ENCODE results near the gene KLHL40. TPM values are rescaled to one million over a fixed set of nuclear protein-coding genes. Genes with fewer than 3 reads are reported as not detected.
A peak's percentile ranks its signal among the peaks of the same experiment; 100 is the strongest.

The KLHL40 gene
- total RNA-seq, 1 donor from 2014 or later = 0.57 TPM

DNA sequence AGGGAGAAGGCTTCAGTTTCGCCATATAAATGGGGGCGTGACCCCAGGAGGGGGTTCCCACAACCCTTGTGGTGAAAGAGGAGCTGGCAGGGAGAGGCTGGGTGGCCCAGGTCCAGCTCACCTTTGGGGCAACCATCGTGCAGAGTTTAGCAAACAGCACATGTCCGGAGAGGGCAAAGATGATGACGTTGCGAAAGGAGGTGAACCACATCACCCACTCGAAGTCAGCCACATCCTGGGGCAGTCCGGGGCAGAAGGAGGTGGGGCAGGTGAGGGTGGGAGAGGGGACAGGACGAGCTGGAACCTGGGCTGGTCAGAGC, 13.5 kb downstream of the KLHL40 start:
- intact Hi-C loops (cut with DNase I) = no loop called here
- peak; percentile 54 for DNase-seq (ENCODE audit: low spot score)

DNA sequence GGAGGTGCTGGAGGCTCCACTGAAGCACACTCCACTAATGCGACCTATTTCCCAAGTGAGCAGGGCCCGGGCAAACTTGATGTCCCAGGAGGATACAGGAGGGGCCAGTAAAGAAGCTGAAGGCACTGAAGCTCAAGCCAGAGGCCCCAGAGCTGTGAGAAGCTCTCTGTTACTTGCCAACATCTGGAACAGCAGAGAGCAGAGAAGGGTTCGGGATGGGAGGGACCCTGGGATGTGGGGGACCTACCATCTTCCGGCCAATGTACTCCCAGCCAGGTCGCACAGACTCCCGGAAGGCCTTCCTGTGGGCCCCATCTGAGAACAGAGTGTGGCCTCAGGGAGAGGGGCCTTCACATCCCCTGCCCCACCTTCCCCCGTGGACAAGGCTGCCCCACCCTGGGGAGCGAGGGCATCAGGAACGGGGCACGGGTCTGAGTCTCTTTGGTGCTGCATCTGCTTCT, 14.2 kb downstream of the KLHL40 start:
- peak; percentile 67 for DNase-seq (ENCODE audit: low spot score)
- intact Hi-C loops (cut with DNase I) = no loop called here

DNA sequence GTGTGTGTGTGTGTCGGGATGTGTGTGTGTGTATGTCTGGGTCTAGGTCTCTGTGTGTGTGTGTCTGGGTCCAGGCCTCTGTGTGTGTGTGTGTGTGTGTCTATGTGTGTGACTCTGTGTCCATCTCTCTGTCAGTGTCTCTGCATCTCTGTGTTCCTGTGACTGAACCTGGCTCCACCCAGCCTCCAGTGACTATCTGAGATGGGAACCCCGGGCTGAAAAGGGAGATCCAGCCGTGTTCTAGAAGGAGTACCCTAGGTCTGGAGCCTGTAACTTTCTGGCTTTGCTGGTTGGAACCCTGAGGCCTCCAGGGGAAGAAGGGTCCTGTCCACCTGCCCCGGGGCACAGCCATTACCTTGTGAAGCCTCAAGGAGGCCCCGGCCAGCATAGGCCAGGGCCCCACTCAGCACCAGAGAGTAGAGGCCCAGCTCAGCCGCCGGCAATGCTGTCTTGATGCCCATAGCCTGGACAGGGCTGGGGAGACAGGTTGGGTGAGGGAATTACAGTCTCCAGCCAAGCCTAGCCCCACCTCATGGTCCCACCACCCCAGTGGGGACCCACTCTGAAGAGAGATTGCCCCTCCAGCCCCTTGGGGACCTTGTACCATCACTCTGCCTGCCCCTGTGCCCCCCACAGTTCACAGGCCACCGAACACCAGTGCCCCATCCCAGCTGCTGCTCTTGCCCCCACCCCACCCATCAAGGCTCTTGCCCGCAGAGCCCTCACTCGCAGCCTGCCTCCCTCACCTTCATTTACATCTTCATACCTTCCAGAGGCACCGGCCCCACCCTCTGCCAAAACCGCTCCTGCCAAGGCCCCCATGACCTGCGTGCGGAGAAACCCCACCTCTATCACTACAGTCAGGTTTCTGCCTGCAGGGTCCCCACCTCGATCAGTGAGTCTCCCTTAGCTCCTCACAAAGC, 15.3 kb downstream of the KLHL40 start:
- peak; percentile 74 for DNase-seq (ENCODE audit: low spot score)
- intact Hi-C loops (cut with DNase I) = loop anchor here (1.0 to 2.0 kb wide), 4 partner anchors 16 to 100 kb away; partner anchors contain the start of genes KLHL40 and NKTR

DNA sequence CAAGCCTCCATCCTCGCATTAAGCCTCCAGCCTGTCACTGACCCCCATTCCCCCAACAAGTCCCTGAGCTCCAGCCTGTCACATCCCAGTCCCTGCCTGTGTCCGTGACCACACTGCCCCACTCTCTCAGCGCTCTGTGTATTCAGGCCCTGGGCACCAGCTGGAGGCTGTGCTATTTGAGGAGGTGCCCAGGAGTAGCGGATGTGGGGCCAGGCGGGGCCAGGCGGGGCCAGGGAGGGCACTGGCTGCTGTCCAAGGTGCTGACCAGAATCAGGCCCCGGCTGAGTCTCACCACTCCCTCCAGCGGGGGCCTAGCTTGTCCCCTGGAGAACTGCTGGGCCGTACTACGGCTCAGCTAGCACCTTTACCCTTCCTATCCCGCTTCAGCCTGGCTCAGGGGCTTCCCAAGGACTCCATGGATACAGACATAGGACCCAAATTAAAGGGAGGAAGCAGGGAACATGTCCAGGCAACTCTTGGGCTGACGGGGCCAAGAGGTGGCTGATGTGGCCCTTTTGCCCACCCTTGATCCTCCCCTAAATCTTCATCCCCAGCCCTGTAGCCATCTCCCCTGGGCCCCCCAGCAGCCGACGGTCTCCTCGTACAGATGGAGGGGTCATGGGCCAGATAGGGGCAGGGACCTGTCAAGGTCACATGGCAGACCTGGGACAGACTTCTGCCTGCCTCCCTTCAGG, 16.2 kb downstream of the KLHL40 start:
- peak; percentile 90 for DNase-seq (ENCODE audit: low spot score)
- intact Hi-C loops (cut with DNase I) = loop anchor here (1.0 to 2.0 kb wide), 5 partner anchors 17 to 101 kb away; partner anchors contain the start of genes KLHL40 and NKTR

DNA sequence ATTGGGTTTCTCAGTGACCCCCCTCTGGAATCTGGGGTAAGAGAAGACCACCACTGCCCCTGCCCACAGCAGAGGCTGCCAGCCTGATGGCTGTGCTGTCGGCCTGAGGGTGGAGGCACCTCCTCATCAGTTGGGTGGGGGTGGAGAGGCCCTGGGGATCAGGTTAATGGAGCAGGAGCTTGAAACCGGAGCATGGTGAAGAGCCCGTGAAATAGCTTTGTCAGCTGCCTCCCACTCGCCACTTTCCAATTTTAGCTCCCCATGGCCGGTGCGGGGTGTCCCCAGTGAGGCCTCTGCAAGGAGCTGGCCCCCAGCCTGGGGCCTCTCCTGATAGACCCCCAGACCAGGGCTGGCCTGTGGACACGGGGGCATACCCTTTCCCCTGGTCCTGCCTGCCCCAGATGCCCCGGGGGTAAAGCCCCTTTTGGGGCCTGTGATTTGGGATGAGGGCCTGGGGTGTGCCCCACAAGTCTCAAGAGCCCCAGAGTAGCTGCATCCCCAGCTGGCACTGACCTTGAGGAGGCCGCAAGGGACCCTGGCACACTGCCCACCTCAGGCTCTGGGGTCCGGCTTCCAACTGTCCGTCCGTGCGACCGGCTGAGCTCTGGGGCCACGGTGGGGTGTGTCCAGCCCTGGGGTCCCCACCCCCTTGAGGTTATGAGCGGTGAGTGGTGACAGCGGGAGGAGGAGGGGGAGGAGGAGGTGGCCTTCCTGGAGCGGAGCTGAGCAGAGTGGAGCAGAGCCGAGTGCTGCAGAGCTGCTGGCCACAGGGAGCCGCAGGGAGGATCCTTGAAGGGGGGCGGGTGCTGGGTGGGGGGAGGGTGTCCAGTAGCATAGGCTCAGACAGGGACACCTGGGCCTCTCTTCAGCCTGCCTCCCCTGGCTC, 17.0 kb downstream of the KLHL40 start, which contains the start of gene HHATL:
Gene HHATL, minus strand, starts transcription at position 733 of the 886 bp plus-strand sequence. CDS start 1,972 bp downstream, outside the sequence.
- peak; percentile 83 for DNase-seq (ENCODE audit: low spot score)
- intact Hi-C loops (cut with DNase I) = loop anchor here (1.0 kb wide), 1 partner anchor 37 kb away; no protein-coding TSS in a partner anchor

DNA sequence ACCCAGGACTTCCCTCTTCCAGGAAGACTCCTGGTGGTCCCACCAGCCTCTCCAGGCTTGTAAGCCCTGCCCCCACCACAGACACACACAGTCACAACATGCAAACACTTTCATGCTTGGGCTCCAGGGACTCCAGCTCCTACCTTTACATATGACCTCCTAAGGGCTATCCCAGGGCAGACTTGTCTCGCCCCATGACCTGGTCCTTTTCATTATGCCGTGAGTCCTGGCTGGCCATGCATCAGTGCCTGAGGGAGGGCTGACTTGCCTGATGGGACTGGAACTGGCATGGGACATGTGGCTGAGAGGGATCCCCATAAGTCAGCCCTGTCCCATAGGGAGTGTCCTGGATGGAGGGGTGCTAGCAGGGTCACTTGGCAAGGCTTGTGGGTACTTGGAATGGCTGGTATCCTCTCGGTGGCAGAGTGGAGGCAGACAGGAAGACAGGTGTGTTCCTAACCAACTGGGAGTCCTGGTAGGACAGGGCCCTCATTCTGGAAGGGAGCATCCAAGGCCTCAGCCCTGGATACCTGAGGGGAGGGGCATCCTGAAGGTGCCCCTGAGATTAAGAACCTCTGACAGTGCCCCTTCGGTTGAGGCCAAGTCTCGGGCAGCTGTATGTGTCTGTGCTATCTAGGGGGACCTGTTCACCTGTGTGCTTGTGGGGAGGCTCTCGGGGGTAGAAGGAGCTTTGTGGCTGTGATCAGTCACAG, 17.8 kb downstream of the KLHL40 start:
- DNase-seq (ENCODE audit: low spot score) = no peak
- intact Hi-C loops (cut with DNase I) = loop anchor here (1.0 kb wide), 1 partner anchor 36 kb away; no protein-coding TSS in a partner anchor

DNA sequence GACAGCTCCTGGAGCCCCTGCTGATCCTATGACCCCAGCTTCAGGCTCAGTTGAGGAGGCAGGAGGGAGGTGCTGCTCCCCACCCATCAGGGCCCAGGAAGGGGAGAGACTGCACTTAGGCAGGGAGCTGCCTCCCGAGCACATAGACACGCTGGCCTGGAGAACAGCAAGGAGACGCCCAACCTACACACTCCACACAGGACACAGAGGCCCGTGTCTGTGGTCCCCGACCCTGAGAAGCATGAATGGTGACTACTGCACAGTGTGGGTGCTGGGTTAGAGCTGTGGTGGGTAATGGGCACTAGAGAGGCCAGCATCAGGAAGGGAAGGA, 18.3 kb downstream of the KLHL40 start:
- intact Hi-C loops (cut with DNase I) = no loop called here
- DNase-seq (ENCODE audit: low spot score) = peak; percentile 71

DNA sequence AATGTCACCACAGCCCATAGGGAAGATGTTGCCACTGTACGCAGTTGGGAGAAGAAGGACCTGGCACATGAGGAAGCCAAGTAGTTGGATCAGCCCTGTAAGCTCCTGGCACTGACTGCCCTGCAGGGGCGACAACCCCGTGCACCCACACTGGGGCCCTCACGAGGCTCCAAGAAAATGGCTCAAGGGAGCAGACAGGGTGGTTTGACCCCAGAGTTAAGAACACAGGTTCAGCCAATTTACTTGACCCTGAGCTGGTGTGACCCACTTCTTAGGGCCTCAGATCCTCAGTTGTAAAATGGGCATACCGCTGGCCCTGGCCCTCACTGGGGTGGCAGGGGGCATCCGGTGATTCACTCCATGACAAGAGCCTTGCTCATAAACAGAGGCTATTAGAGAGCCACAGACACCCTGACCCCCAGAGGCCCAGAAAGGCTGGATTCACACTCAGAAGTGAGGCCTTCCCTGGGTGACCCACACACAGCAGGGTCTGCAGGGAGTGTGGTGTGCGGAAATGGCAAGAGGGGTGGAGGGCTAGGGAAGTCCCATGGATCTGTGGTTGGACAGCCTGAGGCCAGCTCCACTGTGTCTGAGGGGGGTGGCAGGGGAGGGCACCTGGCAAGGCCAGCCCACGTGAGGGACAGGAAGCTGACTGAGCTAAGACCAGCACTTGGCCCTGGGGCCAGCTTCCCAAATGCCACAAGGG, 19.0 kb downstream of the KLHL40 start:
- peak; percentile 74 for DNase-seq (ENCODE audit: low spot score)
- intact Hi-C loops (cut with DNase I) = no loop called here

DNA sequence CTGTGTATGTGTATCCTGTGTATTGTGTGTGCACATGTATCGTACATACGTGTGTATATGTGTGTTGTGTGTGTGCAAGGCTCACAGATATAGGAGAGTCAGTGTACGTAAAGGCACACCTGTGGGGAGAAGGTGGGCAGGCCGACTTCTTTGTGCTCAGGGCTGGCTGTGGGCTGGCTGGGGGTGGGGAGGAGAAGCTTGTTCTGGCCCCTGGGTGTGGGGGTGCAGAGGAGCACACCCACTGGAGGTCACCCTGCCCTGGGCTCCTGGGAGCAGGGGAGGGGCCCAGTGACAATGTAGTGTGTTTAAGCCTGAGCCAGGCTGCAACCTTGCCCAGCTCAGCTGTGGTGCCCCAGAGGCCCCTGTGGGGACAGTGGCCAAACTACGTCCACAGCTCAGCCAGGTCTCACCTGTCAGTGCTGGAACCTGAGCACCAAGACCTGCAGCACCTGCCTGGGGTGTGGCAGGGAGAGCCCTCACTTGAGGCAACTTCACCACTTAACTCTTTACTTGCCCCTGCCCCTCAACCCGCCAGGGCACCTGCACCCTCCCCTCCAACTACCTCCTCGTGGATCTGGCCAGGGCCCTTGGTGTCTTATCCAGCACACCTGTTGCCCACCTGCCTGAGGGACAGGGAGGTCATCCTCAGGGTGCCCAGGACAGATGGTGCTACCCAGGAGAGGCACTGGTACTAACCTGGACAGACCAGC, 19.9 kb downstream of the KLHL40 start:
- DNase-seq (ENCODE audit: low spot score) = peak; percentile 74

DNA sequence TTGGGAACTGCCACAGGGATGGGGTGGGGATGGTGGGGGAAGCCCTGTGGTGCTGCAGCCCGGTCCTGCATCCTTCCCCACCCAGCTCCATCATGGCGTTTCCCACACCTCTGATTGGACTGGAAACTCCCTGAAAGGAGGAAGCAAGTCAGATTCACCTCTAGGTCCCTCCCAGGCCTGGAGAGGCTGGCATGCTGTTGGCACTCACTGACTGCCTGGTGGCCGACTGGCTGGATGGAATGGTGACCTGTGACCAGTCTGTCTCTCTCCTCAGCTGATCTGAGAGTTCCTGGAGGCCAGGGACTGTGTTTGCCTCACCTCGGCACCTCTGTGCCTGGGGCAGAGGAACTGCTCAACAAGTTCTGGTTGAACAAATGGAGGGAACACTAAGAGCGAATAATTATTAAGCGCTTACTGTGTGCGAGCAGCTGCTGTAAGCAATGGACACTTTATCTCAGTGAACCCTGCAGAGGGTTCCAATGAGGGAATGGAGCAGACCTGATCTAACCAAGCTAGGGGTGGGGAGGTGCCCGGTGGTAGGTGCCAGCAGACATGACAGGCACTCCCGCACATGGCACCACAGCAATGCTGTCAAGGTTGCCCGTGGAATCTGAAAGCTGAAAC, 20.7 kb downstream of the KLHL40 start:
- intact Hi-C loops (cut with DNase I) = no loop called here
- DNase-seq (ENCODE audit: low spot score) = peak; percentile 71

More for the DNA sequence above, 19.9 kb downstream of the KLHL40 start:
- intact Hi-C loops (cut with DNase I) = no loop called here

DNA sequence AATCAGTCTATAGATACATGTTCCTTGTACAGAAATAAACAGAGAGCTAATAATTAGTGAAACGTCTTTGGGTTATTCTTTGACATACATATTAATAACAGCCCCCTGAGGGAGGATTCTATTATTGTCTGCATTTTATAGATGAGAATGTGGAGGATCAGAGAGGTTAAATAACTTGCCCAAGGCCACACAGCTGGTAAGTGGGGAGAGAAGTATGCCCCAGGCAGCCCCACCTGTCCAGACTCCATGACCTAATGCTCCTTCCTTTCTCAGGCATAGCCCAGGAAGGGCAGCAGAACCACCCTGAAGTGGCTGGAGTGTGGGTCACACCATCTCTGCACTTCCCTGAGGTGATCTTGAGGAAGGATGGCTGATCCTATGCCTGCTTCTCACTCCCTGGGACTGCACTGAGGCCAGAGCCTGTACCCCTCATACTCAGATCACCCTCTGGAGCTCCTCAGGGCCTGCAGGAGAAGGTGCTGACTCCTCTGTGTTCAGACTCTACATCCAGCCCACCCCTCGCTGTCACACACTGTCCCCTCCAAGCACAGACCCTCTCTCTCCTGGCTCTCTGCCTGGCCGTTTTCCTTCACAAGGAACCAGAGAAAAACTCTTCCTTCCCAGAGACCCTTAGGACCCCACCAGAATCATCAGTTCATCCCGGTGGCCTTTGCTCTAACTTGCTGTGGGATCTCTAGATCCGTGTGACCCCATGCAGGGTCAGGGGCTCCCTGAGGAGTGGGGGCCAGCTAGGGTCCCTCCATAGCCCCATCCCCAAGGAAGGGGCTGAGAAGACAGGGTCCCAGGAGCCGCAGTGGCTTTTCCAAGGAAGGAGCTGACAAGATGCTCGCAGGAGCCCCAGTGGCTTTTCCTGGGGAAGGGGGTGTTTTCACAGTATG, 21.6 kb downstream of the KLHL40 start:
- peak; percentile 49 for DNase-seq (ENCODE audit: low spot score)
- intact Hi-C loops (cut with DNase I) = no loop called here

DNA sequence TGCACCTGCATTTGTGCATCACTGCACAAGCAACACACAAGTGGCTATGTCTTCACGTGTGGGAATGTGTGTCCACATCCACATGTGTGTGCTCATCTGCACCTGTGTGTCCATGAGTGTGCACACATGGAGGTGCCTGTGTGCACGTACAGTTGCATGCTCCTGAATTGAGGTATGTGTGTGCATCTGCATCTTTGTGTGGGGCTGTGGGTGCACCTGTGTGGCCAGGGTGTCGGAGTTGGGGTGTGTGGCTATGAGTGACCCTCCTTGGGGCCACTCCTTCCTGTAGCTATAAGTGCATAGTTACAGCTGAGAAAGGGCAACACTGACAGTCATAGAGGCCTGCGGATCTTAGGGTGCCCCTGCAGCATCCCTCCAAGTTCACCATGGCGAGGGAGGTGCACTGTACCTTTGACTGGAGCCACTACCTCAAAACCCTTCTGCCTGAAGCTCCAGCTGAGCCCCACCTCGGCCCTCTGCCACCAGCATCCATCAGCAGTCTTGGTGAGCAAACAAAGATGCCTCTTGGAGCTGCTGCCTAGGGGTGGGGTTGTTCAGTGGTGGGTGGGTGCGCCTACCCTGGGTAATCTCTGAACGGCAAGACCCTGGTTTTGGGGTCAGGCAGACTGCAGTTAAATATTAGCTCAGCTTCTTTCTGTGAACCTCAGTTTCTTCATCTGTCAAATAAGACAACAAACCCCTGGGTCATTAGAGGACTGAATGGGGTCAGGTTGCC, 22.5 kb downstream of the KLHL40 start:
- intact Hi-C loops (cut with DNase I) = no loop called here
- DNase-seq (ENCODE audit: low spot score) = peak; percentile 59

DNA sequence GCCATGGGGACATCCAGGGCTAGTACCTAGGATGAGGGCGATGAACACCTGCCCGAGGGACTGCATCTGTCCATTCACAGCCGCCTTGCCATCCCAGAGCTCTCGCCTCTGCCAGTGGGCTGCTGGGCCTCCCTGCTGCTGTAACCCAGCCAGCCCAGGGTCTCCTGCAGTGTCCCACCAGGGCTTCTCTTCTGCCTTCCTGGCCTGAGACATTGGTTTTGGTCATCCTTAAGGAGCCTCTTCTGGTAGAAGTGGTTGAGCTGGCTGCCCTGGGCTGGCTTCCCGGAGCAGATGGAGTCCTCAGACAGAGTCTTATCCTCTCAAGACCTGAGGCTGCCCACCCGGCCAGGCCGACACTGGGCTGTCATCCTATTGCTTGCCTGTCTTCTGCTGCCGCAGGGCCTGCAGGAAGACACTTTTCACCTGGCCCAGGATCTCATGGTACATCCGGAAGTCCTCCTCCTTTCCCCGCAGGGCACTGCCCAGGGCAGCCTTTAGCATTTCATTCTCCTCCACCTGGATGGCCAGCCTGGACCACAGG, 23.3 kb downstream of the KLHL40 start:
- intact Hi-C loops (cut with DNase I) = no loop called here
- peak; percentile 71 for DNase-seq (ENCODE audit: low spot score)

DNA sequence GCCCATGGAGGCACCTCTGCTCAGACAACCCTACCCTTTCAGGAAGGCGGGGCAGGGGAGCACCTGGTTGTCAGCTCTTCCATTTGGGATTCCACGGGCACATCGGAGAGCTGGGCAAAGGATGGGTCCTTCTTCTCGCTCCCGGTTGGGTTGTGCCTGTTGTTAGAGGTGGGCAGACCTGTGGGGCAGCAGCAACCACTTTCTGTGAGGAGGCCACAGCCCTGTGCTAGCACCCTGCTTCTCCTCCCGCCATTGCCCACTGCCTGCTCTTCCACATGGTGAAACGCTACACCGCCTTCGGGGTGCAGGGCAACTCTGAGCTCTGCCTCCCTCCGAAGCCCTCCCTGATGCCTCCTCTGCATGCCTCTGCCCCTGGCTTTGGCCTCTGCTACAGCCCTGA, 24.3 kb downstream of the KLHL40 start:
- DNase-seq (ENCODE audit: low spot score) = peak; percentile 67
- intact Hi-C loops (cut with DNase I) = no loop called here

DNA sequence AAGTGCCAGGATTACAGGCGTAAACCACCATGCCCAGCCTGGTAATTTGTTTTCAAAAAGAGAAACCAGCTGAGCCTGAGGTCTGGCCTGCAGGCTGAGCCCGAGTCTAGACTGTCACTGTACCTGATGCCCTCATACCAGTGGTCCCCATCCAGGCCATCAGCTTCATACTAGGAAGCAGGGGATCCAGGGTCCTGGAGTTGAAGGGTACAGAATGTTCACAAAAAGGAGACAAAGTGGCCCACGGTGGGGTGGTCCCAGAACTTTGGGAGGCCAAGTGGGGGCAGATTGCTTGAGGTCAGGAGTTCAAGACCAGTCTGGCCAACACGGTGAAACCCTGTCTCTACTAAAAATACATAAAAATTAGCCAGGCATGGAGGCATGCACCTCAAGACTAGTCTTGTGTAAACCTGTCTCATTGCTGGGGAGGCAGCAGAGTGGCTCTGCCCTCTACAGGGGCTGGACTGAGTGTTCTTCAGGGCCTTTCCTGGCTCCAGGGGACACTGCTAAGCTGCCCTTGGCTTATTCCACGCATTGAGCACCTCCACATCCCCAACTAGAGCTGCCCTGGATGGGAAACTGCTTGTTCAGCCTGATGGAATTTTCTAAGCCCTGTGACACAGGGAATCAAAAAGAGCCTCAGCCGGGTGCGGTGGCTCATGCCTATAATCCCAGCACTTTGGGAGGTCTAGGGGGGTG, 25.1 kb downstream of the KLHL40 start:
- peak; percentile 14 for DNase-seq (ENCODE audit: low spot score)

More for the DNA sequence above, 25.1 kb downstream of the KLHL40 start:
- intact Hi-C loops (cut with DNase I) = no loop called here

Data from cardiac septum (tissue), 1 donor.